Measurements from ENCODE around the gene LOX.

LOX gene

DNA sequence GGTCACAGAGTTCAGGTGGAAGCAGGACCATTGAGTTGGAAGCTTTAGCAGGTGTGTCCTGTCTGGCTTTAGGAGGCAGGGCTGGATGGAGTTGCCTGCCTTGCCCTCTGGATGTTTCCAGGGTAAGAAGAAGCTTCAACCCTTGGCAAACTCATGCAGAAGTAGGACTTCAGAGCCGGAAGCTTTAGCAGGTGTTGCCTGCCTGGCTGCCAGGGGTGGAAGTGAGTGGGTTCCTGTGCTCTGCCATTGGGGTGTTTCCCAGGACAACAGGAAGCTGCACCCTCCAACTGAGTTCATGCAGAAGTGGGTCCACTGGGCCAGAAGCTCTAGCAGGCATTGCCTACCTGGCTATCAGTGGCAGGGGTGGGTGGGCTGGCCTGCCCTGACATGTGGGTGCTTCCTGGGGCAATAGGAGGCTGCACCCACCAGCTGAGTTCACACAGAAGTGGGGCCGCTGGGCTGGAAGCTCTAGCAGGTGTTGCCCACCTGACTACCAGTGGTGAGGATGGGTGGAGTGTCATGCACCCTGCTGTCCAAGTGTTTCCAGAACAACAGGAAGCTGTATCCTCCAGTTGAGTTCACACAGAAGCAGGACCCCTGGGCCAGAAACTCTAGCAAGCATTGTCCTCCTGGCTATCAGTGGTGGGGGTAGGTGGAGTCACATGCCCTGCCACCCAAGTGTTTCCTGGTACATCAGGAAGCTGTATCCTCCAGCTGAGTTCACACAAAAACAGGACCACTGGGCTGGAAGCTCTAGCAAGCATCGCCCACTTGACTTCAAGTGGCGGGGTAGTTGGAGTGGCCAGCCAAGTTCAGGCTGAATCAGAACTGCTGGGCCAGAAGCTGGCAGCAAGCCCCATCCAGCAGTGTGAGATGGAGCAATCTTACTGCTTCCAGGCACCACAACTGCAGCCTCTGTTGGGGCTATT lies 24.6 kb downstream of the LOX start:
- DNase-seq (ENCODE audit: low read depth) = peak; percentile 63

DNA sequence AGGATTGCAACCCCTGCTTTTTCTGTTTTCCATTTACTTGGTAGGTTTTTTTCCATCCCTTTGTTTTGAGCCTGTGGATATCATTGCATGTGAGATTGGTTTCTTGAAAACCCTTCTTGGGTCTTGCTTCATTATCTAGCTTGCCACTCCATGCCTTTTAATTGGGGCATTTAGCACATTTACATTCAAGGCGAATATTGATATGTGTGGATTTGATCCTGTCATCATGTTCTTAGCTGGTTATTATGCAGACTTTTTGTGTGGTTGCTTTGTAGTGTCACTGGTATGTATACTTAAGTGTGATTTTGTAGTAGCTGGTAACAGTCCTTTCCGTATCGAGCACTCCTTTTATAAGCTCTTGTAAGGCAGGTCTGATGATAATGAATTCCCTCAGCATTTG lies 26.5 kb downstream of the LOX start:
- DNase-seq (ENCODE audit: low read depth) = no peak

DNA sequence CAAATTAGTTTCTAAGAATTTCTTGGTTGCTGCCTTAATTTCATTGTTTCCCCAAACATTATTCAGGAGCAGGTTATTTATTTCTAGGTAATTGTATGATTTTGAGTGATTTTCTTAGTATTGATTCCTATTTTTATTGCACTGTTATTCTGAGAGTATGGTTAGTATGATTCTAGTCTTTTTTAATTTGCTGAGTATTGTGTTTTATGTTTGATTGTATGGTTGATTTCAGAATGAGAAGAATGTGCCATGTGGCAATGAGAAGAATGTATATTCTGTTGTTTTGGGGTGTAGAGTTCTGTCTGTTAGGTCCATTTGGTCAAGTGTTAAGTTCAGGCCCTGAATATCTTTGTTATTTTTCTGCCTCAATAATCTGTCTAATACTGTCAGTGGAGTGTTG lies 27.1 kb downstream of the LOX start:
- no peak for DNase-seq (ENCODE audit: low read depth)

DNA sequence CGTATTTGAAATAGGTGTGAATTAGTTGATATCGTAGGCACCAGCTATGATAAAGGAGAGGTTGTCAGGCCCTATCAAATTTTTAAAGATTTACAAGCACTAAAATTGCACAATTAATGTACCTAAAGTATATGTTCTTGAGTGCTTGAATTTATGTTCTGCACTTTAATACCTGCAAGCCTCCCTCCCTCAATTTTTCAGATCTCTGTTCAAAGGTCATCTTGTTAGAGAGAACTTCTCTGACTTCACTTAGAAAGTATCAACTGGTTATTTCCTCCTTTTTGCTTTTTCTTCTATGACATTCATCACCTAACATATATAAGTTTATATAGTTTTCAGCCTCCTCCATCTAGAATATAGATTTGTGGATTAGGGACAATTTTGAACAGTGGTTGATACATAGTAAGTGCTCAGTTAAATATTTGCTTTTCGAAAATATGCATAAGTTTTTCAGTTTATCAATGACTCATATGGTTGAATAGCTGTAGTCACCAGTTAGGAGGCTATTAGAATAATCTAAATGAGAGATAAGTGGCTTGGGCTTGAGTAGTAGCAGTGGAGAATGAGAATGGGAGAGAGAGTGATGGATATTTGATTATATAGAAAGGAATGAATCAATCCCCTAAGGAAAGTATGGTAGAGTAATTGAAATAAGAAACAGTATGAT lies 37.3 kb downstream of the LOX start:
- no peak for DNase-seq (ENCODE audit: low read depth)

DNA sequence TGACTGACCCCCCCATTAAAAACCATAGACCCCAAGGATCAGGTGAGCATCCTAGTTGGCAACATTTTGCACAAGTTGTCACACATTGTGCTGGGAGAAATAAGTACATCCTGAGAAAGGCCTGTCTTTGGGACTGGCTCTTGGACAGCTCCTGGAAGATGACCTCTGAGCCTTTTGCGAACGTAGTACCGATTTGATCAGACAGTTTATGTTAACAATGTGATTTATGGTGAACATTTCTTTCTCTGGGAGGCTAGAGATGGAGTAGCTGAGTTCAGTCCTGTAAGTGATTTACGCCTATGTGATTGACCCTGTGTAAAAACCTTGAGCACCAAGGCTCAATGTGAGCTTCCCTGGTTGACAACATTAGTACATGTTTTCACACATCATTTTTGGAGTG lies 41.7 kb downstream of the LOX start:
- no peak for DNase-seq (ENCODE audit: low read depth)

DNA sequence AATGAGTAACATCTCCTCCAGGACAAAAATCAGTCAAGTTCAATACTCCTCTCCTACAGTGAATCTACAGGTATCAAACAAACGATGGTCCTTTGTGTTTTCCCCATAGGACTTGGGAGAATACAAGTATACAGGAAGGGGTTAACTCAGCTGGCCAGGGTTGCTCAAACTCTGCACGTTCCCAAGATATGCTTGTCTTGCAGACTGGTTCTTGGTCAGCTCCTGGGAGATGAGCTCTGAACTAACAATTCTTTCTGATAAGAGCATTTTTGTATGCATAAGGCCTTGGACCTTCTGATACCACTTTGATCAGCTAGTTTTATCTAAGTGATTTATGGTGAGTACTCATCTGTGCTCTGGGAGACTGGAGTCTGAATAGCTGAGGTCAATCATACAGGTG lies 42.1 kb downstream of the LOX start:
- DNase-seq (ENCODE audit: low read depth) = no peak

DNA sequence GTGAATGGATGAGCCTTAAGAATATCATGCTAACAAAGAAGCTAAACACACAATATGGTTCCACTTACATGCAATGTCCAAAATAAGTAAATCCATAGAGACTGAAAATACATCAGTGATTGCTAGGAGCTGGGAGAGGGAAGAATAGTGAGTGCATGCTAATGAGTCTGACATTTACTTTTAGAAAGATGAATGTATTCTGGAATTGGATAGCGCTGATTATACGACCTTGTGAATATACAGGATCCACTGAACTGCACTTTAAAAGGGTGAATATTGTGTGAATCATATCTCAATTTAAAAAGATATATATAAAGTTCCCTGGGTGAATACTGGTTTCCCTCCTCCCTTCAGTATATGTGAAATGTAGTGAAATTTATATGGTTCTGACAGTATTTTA lies 46.2 kb downstream of the LOX start:
- DNase-seq (ENCODE audit: low read depth) = no peak

DNA sequence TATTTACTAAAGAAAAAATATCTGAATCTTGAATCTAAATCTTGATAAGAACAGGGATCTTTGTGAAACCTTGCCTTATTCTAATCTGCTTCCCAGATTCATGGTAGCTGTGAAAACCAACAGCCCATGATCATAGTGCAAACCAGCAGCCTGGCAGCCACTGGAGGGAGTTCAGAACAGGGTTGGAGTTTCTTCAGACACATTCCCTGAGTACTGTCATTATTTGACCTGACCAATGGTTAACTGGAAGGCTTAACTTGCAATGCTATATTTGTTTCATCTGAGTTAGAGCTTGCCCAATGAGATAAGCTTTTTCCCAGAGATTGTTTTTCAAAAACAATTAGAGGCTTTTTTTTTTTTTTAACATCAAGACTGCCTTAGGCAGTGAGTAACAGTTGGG lies 47.8 kb downstream of the LOX start:
- DNase-seq (ENCODE audit: low read depth) = peak; percentile 2

DNA sequence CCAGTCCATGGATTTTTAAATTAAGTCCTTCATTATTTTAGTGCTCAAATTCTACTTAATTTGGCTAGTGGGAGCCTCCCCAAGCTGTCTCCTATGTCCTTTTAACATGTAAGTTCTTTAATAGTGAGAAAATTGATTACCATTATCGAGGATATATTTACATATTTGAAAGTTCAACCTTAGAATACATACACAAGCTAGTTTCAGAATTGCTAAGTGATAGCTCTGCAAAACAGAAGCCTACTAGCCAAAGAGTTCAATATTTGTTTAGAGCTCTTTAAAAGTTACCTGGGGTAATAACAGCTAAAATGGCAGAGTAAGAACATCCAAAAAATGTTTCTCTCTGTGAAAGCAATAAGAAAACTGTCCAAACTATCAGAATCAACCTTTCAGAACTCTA lies 48.2 kb downstream of the LOX start:
- DNase-seq (ENCODE audit: low read depth) = no peak

DNA sequence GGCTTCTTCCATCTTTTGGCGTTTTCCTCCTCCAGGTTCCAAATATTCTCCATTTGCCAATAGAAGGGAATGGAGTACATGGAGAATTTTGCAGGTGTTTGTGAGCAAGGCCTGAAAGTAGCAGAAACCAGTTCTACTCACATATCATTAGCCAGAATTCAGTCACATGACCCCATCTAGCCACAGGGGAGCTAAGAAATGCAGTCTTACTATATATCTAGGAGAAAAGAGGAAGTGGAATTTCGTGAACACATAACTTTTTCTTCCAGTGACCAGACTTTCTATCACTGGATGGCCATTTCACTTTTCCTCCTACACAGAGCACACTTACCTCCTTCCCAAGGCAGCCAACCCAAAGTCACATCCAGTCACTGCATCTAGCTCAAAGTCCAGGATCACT lies 55.1 kb downstream of the LOX start:
- no peak for DNase-seq (ENCODE audit: low read depth)

DNA sequence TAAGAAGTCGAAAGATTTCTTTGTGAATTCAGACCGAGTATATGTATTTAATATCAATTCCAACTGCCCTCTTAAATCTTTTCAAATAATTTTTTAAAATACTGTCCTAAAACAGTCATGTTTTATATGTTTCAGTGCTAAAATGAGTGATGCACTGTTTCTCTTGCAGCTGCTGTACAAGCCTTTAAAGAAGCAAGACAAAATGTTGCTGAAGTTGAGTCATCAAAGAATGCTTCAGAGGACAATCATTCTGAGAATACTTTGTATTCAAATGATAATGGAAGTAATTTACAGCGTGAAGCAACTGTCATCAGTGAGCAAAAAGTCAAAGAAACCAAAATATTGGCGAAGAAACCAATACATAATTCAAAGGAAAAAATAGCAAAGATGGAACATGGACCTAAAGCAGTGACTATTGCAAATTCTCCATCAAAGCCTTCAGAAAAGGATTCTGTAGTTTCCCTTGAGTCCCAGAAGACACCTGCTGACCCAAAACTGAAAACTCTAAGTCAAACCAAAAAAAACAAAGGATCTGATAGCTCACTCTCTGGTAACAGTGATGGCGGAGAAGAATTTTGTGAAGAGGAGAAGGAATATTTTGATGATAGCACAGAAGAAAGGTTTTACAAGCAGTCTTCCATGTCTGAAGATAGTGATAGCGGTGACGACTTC lies 58.0 kb downstream of the LOX start:
- DNase-seq (ENCODE audit: low read depth) = no peak

DNA sequence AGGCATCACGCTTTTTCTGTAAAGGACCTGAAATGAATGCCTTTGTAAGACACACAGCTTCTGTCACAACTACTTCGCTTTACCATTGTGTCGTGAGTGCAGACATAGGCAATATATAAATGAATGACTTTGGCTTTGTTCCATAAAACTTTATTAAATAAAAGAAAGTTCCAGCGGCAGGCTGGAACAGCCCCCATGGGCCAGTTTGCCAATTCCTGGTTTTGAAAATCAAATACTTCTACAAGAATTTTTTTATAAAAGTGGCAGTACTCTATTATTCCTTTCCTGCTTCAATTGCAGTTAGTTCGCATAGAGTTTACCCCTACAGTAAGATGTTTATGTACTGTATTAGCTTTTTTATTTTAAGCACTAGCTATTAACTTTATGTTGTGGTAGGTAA lies 62.6 kb downstream of the LOX start:
- DNase-seq (ENCODE audit: low read depth) = no peak

DNA sequence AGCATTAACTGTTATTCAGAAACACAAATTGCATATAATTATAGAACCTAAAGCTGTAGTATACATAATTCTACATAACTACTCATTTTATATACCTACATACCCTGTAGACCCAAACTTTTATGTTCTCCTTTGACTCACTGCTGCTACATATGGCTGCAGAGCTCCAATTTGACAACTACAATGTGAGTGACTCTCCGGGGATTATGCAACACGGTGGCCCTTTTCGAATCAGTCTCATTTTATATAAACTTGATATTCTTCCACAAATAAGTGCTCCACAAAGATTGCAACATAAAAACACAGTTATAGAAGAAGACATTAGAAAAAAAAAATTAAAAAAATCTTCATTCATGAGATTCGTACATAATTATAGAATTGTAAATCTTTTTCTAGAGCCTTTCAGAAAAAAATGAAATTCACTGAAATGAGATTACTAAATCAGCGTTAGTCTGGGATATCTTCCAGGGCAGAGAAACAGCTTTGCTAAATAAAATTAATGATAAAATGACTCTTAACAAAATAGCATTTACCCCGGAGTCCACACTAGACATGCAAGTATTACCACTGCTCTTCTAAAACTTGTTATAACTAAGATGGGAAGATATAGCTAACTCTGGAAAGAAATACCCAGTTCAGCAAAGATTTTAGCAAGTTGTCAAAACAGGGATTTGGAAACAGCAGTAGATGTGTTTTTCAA lies 63.7 kb downstream of the LOX start:
- DNase-seq (ENCODE audit: low read depth) = peak; percentile 42

Data from fibroblast of gingiva (primary cell).